Activated CD4-positive, alpha-beta T cell treated with anti-CD3 and anti-CD28 coated beads for 24 hours (primary cell): ENCODE results near the gene SLC35F6.
"Not testable (repeated sequence)": the region's sequence is repeated elsewhere in the genome, so short reads cannot be mapped to it uniquely, and the experiment has no call there.

Experiments
- DNase-seq, 2 donors: peaks; one replicate each; pipeline ENCODE4 v3.0.0-alpha.2; 2020; ENCODE audit warnings: low read depth in 2 of 2

The SLC35F6 gene

GRCh38 chr2:26784570-26785234, 20.6 kb downstream of the SLC35F6 start:
- no peak for DNase-seq

- DNase-seq, result peak; percentile 92
Observed at GRCh38 chr2:26785431-26786206, 21.5 kb downstream of the SLC35F6 start, which contains the start of gene CENPA. CENPA (plus strand) TSS chr2:26786056; CDS start chr2:26786197, 141 bp downstream.

- no peak for DNase-seq
Observed at GRCh38 chr2:26786207-26787028, 22.3 kb downstream of the SLC35F6 start.

GRCh38 chr2:26792720-26793119, 28.6 kb downstream of the SLC35F6 start:
- no peak for DNase-seq

GRCh38 chr2:26793518-26793917, 29.4 kb downstream of the SLC35F6 start:
- DNase-seq, result no peak

- not testable (repeated sequence) for DNase-seq
Observed at GRCh38 chr2:26795135-26795534, 31.1 kb downstream of the SLC35F6 start.

GRCh38 chr2:26801328-26801727, 37.2 kb downstream of the SLC35F6 start:
- no peak for DNase-seq

GRCh38 chr2:26801796-26802195, 37.7 kb downstream of the SLC35F6 start:
- DNase-seq, result no peak

- no peak for DNase-seq
Observed at GRCh38 chr2:26805241-26805676, 41.2 kb downstream of the SLC35F6 start.

GRCh38 chr2:26807788-26808460, 43.8 kb downstream of the SLC35F6 start:
- DNase-seq, result no peak

GRCh38 chr2:26809211-26809610, 45.1 kb downstream of the SLC35F6 start:
- no peak for DNase-seq

GRCh38 chr2:26809876-26810577, 45.9 kb downstream of the SLC35F6 start:
- no peak for DNase-seq

- DNase-seq, result no peak
Observed at GRCh38 chr2:26811261-26811660, 47.2 kb downstream of the SLC35F6 start.

- no peak for DNase-seq
Observed at GRCh38 chr2:26811791-26812694, 48.0 kb downstream of the SLC35F6 start.

- no peak for DNase-seq
Observed at GRCh38 chr2:26812731-26813130, 48.6 kb downstream of the SLC35F6 start.

- DNase-seq, result not testable (repeated sequence)
Observed at GRCh38 chr2:26814072-26814765, 50.1 kb downstream of the SLC35F6 start.

- DNase-seq, result no peak
Observed at GRCh38 chr2:26816893-26817292, 52.8 kb downstream of the SLC35F6 start.

- DNase-seq, result no peak
Observed at GRCh38 chr2:26818255-26818654, 54.2 kb downstream of the SLC35F6 start.

GRCh38 chr2:26818972-26819371, 54.9 kb downstream of the SLC35F6 start:
- DNase-seq, result no peak
